Eye (tissue), 1 donor: ENCODE data around the gene TBKBP1.

ENCODE experiments used
- DNase-seq: peaks from one replicate; pipeline ENCODE4 v3.0.0-alpha.2; 2015

Gene TBKBP1

GRCh38 chr17:47700471-47701449 is 6.8 kb downstream of the TBKBP1 start:
- DNase-seq: no peak

DNA sequence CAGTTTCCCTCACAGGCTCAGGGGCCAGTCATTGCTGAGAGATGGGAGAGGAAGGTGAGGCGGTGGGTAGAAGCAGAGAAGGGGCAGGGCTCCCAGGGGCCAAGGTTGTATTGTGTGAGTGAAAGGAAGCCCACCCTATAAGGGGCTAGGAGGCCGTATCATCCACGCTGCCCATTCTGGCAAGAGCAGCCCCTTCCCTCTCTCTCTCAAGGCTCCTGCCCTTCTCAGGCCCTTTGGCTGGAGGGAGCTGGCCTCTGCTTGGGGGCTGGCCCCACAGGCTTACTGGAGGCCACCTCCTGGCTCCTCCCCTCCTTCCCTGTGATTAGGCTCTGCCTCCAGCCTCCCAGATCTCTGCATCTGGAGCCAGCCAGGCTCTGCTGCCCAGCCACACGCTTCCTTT is 7.6 kb downstream of the TBKBP1 start:
- peak; percentile 44 for DNase-seq

GRCh38 chr17:47702391-47702995 is 8.5 kb downstream of the TBKBP1 start:
- DNase-seq: no peak

DNA sequence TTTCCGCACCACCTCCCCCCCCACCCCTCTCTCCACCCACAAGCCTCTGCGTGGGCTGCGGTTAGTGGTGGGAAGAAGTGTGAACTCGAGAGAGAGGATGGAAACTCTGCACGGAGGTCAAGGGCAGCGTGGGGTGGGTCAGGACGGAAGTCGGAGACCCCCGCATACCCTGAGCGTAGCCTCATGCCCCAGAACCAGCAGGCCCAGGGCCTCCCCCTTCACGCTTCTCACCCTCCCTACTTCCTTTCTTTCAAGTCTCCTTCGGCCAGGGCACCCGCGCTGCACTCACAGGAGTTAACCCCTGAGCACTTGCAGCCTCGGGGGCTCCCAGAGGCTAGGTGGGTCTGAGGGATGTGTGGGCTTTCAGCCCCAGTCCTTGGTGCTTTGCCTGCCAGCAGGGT is 9.2 kb downstream of the TBKBP1 start:
- no peak for DNase-seq

- no peak for DNase-seq
Measured at GRCh38 chr17:47703671-47704070, 9.7 kb downstream of the TBKBP1 start.

DNA sequence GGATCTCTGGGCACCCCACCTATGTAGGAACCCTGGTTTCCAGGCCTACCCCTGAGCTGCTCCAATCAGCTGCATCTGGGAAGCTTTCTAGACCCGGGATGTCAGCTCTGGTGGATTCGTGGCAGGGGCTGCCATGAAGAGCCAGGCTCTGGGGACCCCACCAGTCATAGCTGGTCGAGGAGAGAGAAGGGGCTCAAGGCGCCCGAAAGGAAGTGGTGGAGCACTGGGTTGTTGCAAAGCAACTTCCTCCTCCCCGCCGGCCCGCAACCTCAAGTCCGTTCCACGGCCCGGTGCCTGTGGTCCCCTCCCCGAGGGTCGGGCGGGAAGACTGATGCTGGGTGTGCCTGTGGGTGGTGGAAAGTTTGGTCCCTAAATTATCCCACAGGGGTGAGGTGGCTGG is 10.2 kb downstream of the TBKBP1 start:
- no peak for DNase-seq

DNA sequence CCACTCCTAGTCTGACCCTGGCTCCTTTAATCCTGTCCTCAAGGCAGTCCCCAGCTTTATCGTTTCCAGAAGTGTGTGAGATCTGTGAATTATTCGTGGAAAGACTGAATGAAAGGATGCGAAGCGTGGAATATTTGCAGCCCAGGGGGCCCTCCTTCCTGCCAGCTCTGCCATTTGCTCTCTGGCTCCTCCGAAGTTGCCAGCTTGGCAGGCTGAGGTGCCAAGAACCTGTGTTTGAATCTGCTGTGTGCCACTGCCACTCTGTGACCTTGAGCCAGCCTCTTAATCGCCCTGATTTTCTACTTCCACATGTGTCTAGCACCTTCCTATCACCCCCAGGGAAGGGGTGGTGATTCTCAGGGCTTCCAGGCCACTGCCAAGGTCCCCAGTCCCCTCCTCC is 10.8 kb downstream of the TBKBP1 start:
- DNase-seq: no peak

DNA sequence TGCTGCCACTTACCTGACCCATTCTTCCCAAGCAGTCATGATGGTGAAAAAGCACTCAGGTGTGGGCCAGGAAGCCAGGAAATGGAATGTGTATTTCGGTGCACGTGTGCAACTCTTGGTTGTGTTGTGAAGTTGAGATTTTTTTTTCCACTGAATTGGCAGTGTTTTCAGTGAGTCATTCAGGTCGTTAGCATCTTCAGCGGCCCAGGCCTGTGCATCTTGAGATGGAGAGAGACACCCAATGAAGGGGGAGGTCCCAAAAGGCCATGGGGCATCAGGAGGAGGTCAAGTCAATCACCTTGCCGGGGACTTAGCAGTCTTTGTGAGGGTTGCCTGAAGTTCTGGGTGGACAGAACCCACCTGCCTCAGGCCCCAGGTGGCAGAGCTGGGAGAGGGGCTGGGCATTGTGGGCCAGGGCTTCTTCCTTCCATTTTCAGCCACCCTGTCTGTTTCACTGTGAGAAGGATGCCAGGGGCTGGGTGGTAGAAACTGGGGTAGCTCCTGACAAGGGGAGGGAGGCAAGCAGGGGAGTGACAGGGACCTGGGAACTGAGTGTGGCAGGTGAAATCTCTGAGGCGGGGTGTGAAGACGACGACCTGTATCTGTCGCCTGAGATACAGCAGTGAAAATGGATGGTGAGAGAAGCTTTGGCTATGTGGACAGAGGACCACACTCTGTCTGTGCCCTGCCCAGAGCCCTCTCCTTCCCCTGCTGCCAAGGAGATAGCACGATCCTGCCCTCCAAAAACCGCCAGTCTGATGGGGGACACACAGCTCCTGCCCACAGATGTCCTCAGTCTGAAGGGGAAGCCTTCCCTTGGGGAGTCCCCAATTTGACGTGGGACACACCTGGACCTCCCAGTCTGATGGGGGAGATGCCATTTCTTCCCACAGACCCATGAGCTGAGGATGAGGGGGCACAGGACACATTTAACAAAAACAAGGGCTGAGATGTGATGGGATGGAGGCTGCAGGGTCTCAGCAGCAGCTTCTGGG is 11.9 kb downstream of the TBKBP1 start:
- no peak for DNase-seq

DNA sequence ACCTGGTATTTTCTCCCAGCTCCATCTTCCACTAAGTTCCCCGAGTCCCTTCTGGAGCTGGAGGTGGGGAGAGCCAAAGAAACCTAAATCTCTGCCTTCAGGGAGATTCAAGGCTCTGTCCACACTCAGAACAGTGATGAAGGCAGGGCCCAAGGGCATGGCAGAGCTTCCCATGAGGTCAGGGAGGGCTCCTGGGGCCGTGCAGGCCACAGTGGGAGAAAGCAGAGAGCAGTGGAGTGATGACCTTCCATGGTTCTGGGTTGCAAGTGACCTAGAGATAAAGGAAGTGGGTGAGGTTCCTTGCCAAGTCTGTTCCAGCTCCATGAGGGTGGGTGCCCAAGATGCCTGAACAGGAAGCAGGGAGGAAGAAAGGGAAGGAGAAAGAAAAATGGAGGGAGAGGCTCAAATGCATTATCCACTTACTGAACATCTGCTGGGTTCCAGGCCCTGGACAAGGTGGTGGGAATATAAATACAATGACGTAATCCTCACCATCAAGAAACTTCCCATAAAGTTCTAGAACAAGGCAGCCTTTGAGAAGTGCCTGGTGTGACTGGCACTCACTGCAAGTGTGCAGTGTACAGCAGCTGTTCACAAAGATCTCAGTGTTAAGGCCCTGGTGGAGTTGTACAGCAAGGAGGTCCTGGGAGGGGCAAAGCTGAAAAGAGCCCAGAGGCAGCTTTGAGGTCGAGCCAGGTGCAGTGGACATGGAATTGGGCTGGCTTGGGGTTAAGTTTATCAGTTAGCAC is 13.3 kb downstream of the TBKBP1 start:
- DNase-seq: no peak

DNA sequence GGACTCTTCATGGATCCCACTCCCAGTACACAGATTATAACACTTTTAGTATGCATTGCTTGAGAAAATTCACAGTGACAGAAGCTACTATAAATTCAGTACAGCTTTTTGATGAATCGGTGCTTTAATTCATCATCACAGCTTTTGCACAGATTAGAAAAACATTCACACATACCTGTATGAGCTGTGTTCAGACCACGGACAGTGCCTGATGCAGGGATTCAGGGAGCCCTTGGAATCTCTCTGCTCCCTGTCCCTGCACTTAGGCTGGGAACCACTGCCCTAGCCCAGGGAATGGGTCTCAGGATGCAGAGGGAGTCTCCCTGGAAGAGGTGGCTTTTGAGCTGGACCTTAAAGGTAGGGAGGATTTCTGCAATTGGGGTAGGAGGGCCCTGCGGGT is 13.9 kb downstream of the TBKBP1 start:
- DNase-seq: no peak

DNA sequence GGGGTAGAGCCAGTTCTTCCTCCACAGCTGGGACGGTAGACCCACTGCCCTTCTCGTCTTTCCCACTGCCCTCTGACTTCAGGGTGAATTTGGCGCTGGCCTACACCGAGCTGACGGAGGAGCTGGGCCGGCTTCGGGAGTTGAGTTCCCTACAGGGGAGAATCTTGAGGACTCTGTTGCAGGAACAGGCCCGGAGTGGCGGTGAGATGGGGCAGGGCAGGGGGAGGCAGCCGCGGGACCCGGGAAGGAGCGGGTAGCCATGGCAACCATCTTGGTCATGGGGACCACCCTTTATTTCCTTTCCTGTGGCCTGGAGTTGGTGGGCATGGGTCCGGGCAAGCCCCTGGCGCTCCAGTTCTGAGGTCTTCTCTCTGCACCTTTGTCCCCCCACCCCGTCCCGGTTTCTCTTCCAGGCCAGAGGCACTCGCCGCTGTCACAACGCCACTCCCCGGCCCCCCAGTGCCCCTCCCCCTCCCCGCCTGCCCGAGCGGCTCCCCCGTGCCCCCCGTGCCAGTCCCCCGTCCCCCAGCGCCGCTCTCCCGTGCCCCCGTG is 14.4 kb downstream of the TBKBP1 start:
- DNase-seq: no peak

GRCh38 chr17:47708864-47709541 is 15.0 kb downstream of the TBKBP1 start:
- no peak for DNase-seq

DNA sequence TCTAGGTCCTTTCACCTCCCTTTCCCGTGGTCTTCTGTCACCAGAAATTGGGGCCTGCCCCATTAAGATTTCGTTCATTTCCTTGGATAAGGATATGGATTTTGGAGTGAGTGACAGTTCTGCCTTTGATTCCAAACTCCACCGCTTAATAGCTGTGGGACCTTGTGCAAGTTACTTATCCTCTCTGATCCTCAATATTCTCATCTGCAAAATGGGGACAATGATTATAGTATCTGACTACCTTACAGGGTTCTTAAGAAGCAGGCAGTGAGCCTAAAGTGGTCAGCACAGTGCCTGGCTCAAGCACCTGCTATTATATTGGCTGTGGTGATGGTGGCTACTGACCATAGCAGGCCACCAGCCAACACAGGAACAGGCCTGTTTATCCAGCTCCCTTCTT is 15.6 kb downstream of the TBKBP1 start:
- no peak for DNase-seq

- no peak for DNase-seq
Measured at GRCh38 chr17:47711366-47712099, 17.6 kb downstream of the TBKBP1 start.

- DNase-seq: no peak
Measured at GRCh38 chr17:47712330-47713023, 18.5 kb downstream of the TBKBP1 start.

DNA sequence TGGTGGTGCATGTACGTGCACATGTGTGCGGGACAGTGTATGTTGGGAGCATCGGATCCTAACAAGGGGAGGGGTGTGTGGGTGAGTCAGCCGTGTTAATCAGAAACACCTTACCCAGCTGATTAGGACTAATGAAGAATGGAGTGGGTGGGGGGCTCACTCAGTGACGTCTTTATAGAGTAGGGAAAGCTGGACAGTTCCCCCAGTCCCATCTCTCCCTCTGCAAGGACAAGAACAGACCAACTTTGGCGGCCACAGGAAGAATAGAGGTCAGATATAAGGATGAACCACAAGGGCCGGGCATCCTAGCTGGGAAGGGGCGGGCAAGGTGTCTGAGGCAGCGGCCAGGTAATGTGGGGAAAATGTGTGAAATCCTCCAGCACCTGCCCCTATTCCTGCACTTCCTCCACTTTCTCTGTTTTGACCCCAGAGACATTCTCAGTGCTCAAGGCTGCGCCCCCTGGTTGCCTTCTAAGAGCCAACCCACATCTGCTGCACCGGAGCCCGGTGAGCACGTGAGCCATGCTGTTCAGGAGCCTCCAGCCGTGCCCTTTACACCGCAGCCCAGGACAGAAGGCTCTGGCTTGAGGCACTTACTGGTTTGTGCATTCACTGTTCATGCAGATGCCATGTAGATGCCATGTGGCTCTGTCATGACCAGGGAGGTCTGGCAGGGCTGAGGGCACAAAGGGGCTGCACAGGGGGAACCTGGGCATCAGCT is 20.2 kb downstream of the TBKBP1 start:
- DNase-seq: no peak

DNA sequence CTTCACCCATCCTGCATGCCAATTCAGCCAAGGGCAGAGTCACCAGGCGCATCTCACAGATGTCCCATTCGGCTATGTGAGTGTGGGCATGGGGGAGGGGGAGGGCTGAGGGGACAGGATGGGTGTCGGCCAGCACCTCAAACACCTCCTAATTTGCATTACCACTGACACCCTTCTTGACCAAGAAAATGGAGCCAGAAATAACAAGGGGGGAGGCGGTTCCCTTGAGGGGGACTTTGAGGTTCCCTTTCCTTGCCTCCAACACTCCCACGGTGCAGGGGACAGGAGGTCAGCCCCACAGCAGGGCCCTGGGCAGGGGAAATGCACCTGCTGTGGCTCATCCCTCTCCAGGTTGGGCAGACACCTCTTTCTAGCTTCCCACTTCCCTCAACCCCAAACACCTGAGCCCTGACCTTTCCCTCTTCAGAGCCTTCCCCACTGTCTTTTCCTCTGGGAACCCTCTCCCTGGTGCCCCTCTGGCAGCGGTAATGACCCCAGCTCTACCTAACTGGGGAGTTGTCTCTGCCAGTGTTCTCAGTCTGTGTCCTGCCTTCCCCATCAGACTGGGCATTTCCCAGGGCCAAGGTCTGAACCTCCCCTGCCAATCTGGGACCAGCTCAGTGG is 20.9 kb downstream of the TBKBP1 start:
- no peak for DNase-seq

DNA sequence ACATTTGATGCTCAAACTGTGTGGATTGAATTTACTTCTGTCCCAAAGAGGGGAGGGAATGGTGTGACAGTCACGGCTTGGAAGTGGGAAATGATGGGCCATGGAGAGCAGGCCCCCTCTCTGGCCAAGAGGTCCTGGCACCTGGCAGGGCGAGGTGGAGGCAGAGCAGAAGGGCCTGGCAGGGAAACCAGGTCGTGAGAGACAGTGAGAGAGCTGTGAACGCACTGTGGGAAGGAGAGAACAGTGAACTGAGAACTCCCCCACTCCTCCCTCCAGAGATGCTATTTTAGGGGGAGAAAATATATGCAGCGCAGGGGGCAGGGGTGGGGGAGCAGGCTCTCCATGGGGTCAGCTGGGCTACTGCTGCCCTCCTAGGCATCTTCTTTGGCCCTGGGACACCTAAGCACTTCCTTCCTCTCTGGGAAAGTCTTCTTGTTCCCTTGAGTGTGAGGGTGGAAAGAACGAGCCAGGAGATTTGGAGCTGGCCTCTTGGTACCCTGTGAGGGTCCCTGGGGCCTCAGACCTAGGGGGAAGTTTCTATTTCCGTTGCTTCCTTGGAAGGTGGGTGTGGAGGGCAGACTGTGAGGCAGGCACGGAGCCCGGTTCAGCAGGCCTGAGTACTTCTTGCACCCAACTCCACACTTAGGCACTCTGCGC is 21.8 kb downstream of the TBKBP1 start:
- DNase-seq: no peak
